ENCODE data around the gene VANGL2. TPM values are rescaled to one million over a fixed set of nuclear protein-coding genes. Genes with fewer than 3 reads are reported as not detected.

Gene VANGL2
- polyA plus RNA-seq, 4 donors: 0.27 to 20.6 (median 3.0) TPM

GRCh38 chr1:160359559-160360226 is 40.7 kb upstream of the VANGL2 start:
- no peak overlapping the region for H3K4me3 ChIP-seq (ENCODE audit: low read depth in 1 of 3, low read length in 3 of 3)
- DNase-seq (no peak), FAIRE-seq (no peak)
- no peaks in the 10 kb centered on the region for H3K27me3 ChIP-seq (ENCODE audit: control insufficient read depth in 3 of 3, insufficient read depth in 3 of 3, low read length in 3 of 3)
- 80 to 87% (median 87%) methylated on average over 9 of the region's 9 CpGs for WGBS, 3 donors
- no peaks in the 10 kb centered on the region for H3K9me3 ChIP-seq (ENCODE audit: control insufficient read depth in 2 of 2, insufficient read depth in 1 of 2, low read depth in 1 of 2, low read length in 1 of 2)
- no peak overlapping the region for H3K27ac ChIP-seq (ENCODE audit: low read depth in 1 of 3, low read length in 2 of 3)
- peaks cover 18 to 50% (median 37%) of the 10 kb centered on the region in 3 donors for H3K36me3 ChIP-seq (ENCODE audit: control insufficient read depth in 3 of 3, insufficient read depth in 2 of 3, low read depth in 1 of 3, low read length in 3 of 3)
- H3K4me1 ChIP-seq (ENCODE audit: control insufficient read depth in 3 of 3, insufficient read depth in 2 of 3, low read depth in 1 of 3, low read length in 2 of 3): no peaks in the 10 kb centered on the region

- FAIRE-seq (no peak), DNase-seq (no peak)
- H3K36me3 ChIP-seq (ENCODE audit: control insufficient read depth in 3 of 3, insufficient read depth in 2 of 3, low read depth in 1 of 3, low read length in 3 of 3): peaks cover 16 to 48% (median 32%) of the 10 kb centered on the region in 3 donors
- no peak overlapping the region for H3K4me3 ChIP-seq (ENCODE audit: low read depth in 1 of 3, low read length in 3 of 3)
- H3K27ac ChIP-seq (ENCODE audit: low read depth in 1 of 3, low read length in 2 of 3): no peak overlapping the region
- 86 to 88% (median 87%) methylated on average over 8 of the region's 8 CpGs for WGBS, 3 donors
- no peaks in the 10 kb centered on the region for H3K9me3 ChIP-seq (ENCODE audit: control insufficient read depth in 2 of 2, insufficient read depth in 1 of 2, low read depth in 1 of 2, low read length in 1 of 2)
- no peaks in the 10 kb centered on the region for H3K4me1 ChIP-seq (ENCODE audit: control insufficient read depth in 3 of 3, insufficient read depth in 2 of 3, low read depth in 1 of 3, low read length in 2 of 3)
- H3K27me3 ChIP-seq (ENCODE audit: control insufficient read depth in 3 of 3, insufficient read depth in 3 of 3, low read length in 3 of 3): no peaks in the 10 kb centered on the region
Observed at GRCh38 chr1:160360227-160360695, 40.1 kb upstream of the VANGL2 start.

GRCh38 chr1:160361199-160361598 is 39.2 kb upstream of the VANGL2 start:
- FAIRE-seq (no peak), DNase-seq (no peak)
- WGBS, 3 donors: 67 to 84% (median 78%) methylated on average over 2 of the region's 2 CpGs
- Histone ChIP-seq H3K4me1 (ENCODE audit: control insufficient read depth in 3 of 3, insufficient read depth in 2 of 3, low read depth in 1 of 3, low read length in 2 of 3) (no peaks in the 10 kb centered on the region), H3K27me3 (ENCODE audit: control insufficient read depth in 3 of 3, insufficient read depth in 3 of 3, low read length in 3 of 3) (no peaks in the 10 kb centered on the region), H3K9me3 (ENCODE audit: control insufficient read depth in 2 of 2, insufficient read depth in 1 of 2, low read depth in 1 of 2, low read length in 1 of 2) (no peaks in the 10 kb centered on the region), H3K27ac (ENCODE audit: low read depth in 1 of 3, low read length in 2 of 3) (no peak overlapping the region), H3K36me3 (ENCODE audit: control insufficient read depth in 3 of 3, insufficient read depth in 2 of 3, low read depth in 1 of 3, low read length in 3 of 3) (peaks cover 13 to 39% (median 23%) of the 10 kb centered on the region in 3 donors), H3K4me3 (ENCODE audit: low read depth in 1 of 3, low read length in 3 of 3) (no peak overlapping the region)

GRCh38 chr1:160361814-160362167 is 38.6 kb upstream of the VANGL2 start:
- H3K4me1 ChIP-seq (ENCODE audit: control insufficient read depth in 3 of 3, insufficient read depth in 2 of 3, low read depth in 1 of 3, low read length in 2 of 3): no peaks in the 10 kb centered on the region
- DNase-seq (no peak), FAIRE-seq (no peak)
- no peak overlapping the region for H3K4me3 ChIP-seq (ENCODE audit: low read depth in 1 of 3, low read length in 3 of 3)
- peaks cover 8 to 34% (median 17%) of the 10 kb centered on the region in 3 donors for H3K36me3 ChIP-seq (ENCODE audit: control insufficient read depth in 3 of 3, insufficient read depth in 2 of 3, low read depth in 1 of 3, low read length in 3 of 3)
- no peak overlapping the region for H3K27ac ChIP-seq (ENCODE audit: low read depth in 1 of 3, low read length in 2 of 3)
- H3K27me3 ChIP-seq (ENCODE audit: control insufficient read depth in 3 of 3, insufficient read depth in 3 of 3, low read length in 3 of 3): no peaks in the 10 kb centered on the region
- WGBS, 3 donors: 81 to 89% (median 88%) methylated on average over 4 of the region's 4 CpGs
- H3K9me3 ChIP-seq (ENCODE audit: control insufficient read depth in 2 of 2, insufficient read depth in 1 of 2, low read depth in 1 of 2, low read length in 1 of 2): no peaks in the 10 kb centered on the region

- no peak overlapping the region for H3K4me3 ChIP-seq (ENCODE audit: low read depth in 1 of 3, low read length in 3 of 3)
- WGBS, 3 donors: 75 to 77% (median 75%) methylated on average over 9 of the region's 9 CpGs
- FAIRE-seq: no peak
- H3K36me3 ChIP-seq (ENCODE audit: control insufficient read depth in 3 of 3, insufficient read depth in 2 of 3, low read depth in 1 of 3, low read length in 3 of 3): peaks cover 7 to 28% (median 17%) of the 10 kb centered on the region in 3 donors
- no peaks in the 10 kb centered on the region for H3K27me3 ChIP-seq (ENCODE audit: control insufficient read depth in 3 of 3, insufficient read depth in 3 of 3, low read length in 3 of 3)
- DNase-seq: no peak
- H3K9me3 ChIP-seq (ENCODE audit: control insufficient read depth in 2 of 2, insufficient read depth in 1 of 2, low read depth in 1 of 2, low read length in 1 of 2): no peaks in the 10 kb centered on the region
- no peaks in the 10 kb centered on the region for H3K4me1 ChIP-seq (ENCODE audit: control insufficient read depth in 3 of 3, insufficient read depth in 2 of 3, low read depth in 1 of 3, low read length in 2 of 3)
- no peak overlapping the region for H3K27ac ChIP-seq (ENCODE audit: low read depth in 1 of 3, low read length in 2 of 3)
Observed at GRCh38 chr1:160362168-160362957, 38.0 kb upstream of the VANGL2 start.

GRCh38 chr1:160363010-160363409 is 37.4 kb upstream of the VANGL2 start:
- WGBS, 3 donors: 45 to 59% (median 47%) methylated on average over 3 to 5 of the region's 5 CpGs
- FAIRE-seq (no peak), DNase-seq (no peak)
- peaks cover 6 to 22% (median 12%) of the 10 kb centered on the region in 3 donors for H3K36me3 ChIP-seq (ENCODE audit: control insufficient read depth in 3 of 3, insufficient read depth in 2 of 3, low read depth in 1 of 3, low read length in 3 of 3)
- peaks cover 0 to under 1% (median 0%) of the 10 kb centered on the region in 3 donors for H3K27me3 ChIP-seq (ENCODE audit: control insufficient read depth in 3 of 3, insufficient read depth in 3 of 3, low read length in 3 of 3)
- H3K4me1 ChIP-seq (ENCODE audit: control insufficient read depth in 3 of 3, insufficient read depth in 2 of 3, low read depth in 1 of 3, low read length in 2 of 3): no peaks in the 10 kb centered on the region
- no peaks in the 10 kb centered on the region for H3K9me3 ChIP-seq (ENCODE audit: control insufficient read depth in 2 of 2, insufficient read depth in 1 of 2, low read depth in 1 of 2, low read length in 1 of 2)
- H3K4me3 ChIP-seq (ENCODE audit: low read depth in 1 of 3, low read length in 3 of 3): no peak overlapping the region
- H3K27ac ChIP-seq (ENCODE audit: low read depth in 1 of 3, low read length in 2 of 3): no peak overlapping the region

- H3K4me1 ChIP-seq (ENCODE audit: control insufficient read depth in 3 of 3, insufficient read depth in 2 of 3, low read depth in 1 of 3, low read length in 2 of 3): no peaks in the 10 kb centered on the region
- peaks cover 0 to 4% (median 0%) of the 10 kb centered on the region in 3 donors for H3K27me3 ChIP-seq (ENCODE audit: control insufficient read depth in 3 of 3, insufficient read depth in 3 of 3, low read length in 3 of 3)
- peaks cover 0 to 15% (median 8%) of the 10 kb centered on the region in 3 donors for H3K36me3 ChIP-seq (ENCODE audit: control insufficient read depth in 3 of 3, insufficient read depth in 2 of 3, low read depth in 1 of 3, low read length in 3 of 3)
- no peak overlapping the region for H3K4me3 ChIP-seq (ENCODE audit: low read depth in 1 of 3, low read length in 3 of 3)
- 76 to 77% (median 76%) methylated on average over 12 of the region's 12 CpGs for WGBS, 3 donors
- FAIRE-seq: no peak
- DNase-seq: no peak
- H3K27ac ChIP-seq (ENCODE audit: low read depth in 1 of 3, low read length in 2 of 3): no peak overlapping the region
- H3K9me3 ChIP-seq (ENCODE audit: control insufficient read depth in 2 of 2, insufficient read depth in 1 of 2, low read depth in 1 of 2, low read length in 1 of 2): no peaks in the 10 kb centered on the region
Observed at GRCh38 chr1:160363951-160364735, 36.2 kb upstream of the VANGL2 start.

- no peak overlapping the region for H3K27ac ChIP-seq (ENCODE audit: low read depth in 1 of 3, low read length in 2 of 3)
- FAIRE-seq (no peak), DNase-seq (no peak)
- WGBS, 3 donors: 89 to 100% (median 93%) methylated on average over 1 of the region's 1 CpG
- H3K4me3 ChIP-seq (ENCODE audit: low read depth in 1 of 3, low read length in 3 of 3): no peak overlapping the region
- H3K9me3 ChIP-seq (ENCODE audit: control insufficient read depth in 2 of 2, insufficient read depth in 1 of 2, low read depth in 1 of 2, low read length in 1 of 2): no peaks in the 10 kb centered on the region
- peaks cover 0 to 4% (median 0%) of the 10 kb centered on the region in 3 donors for H3K27me3 ChIP-seq (ENCODE audit: control insufficient read depth in 3 of 3, insufficient read depth in 3 of 3, low read length in 3 of 3)
- no peaks in the 10 kb centered on the region for H3K4me1 ChIP-seq (ENCODE audit: control insufficient read depth in 3 of 3, insufficient read depth in 2 of 3, low read depth in 1 of 3, low read length in 2 of 3)
- H3K36me3 ChIP-seq (ENCODE audit: control insufficient read depth in 3 of 3, insufficient read depth in 2 of 3, low read depth in 1 of 3, low read length in 3 of 3): peaks cover 0 to 7% (median 2%) of the 10 kb centered on the region in 3 donors
Observed at GRCh38 chr1:160365325-160365724, 35.0 kb upstream of the VANGL2 start.
